NCI-H460 (cell line): ENCODE measurements around the gene CEMIP2. TPM values are rescaled to one million over a fixed set of nuclear protein-coding genes. Genes with fewer than 3 reads are reported as not detected.
"Not testable (repeated sequence)": the region's sequence is repeated elsewhere in the genome, so short reads cannot be mapped to it uniquely, and the experiment has no call there.

Experiments
- DNase-seq: peaks from one replicate; pipeline ENCODE4 v3.0.0-alpha.2; 2016; ENCODE audit warnings: low read depth; ENCODE audit errors: extremely low read depth
- total RNA-seq: library from RNA; depleted of rRNA; stranded (reverse); fragments of >200 nt; shearing (Covaris generic); gene quantifications from 2 replicates; pipeline ENCODE4 v1.2.3, GENCODE V29; 2014

CEMIP2 gene
- total RNA-seq, 1 experiment from 2014 or later: 22.1 TPM

- DNase-seq: no peak
Observed at GRCh38 chr9:71681708-71682272, 86.5 kb downstream of the CEMIP2 start.

GRCh38 chr9:71681104-71681707 is 87.1 kb downstream of the CEMIP2 start:
- no peak for DNase-seq

- DNase-seq: no peak
Observed at GRCh38 chr9:71680189-71680980, 87.9 kb downstream of the CEMIP2 start.

GRCh38 chr9:71678999-71679398 is 89.3 kb downstream of the CEMIP2 start:
- no peak for DNase-seq

- DNase-seq: no peak
Observed at GRCh38 chr9:71677209-71677608, 91.1 kb downstream of the CEMIP2 start.

- no peak for DNase-seq
Observed at GRCh38 chr9:71676460-71676859, 91.9 kb downstream of the CEMIP2 start.

GRCh38 chr9:71675857-71676165 is 92.5 kb downstream of the CEMIP2 start:
- no peak for DNase-seq

- no peak for DNase-seq
Observed at GRCh38 chr9:71675105-71675856, 93.0 kb downstream of the CEMIP2 start.

GRCh38 chr9:71672573-71672972 is 95.7 kb downstream of the CEMIP2 start:
- no peak for DNase-seq

- DNase-seq: no peak
Observed at GRCh38 chr9:71671289-71671688, 97.0 kb downstream of the CEMIP2 start.

GRCh38 chr9:71670121-71670520 is 98.2 kb downstream of the CEMIP2 start:
- no peak for DNase-seq

GRCh38 chr9:71669284-71669995 is 98.9 kb downstream of the CEMIP2 start:
- no peak for DNase-seq

- DNase-seq: no peak
Observed at GRCh38 chr9:71668717-71669116, 99.6 kb downstream of the CEMIP2 start.

- no peak for DNase-seq
Observed at GRCh38 chr9:71665247-71665646, 103.1 kb downstream of the CEMIP2 start.

GRCh38 chr9:71664566-71664965 is 103.7 kb downstream of the CEMIP2 start:
- no peak for DNase-seq

- no peak for DNase-seq
Observed at GRCh38 chr9:71663931-71664459, 104.3 kb downstream of the CEMIP2 start.

- DNase-seq: no peak
Observed at GRCh38 chr9:71663216-71663615, 105.1 kb downstream of the CEMIP2 start.

- DNase-seq: no peak
Observed at GRCh38 chr9:71662082-71662481, 106.2 kb downstream of the CEMIP2 start.

GRCh38 chr9:71657276-71657675 is 111.0 kb downstream of the CEMIP2 start:
- DNase-seq: not testable (repeated sequence)

- DNase-seq: no peak
Observed at GRCh38 chr9:71656496-71656895, 111.8 kb downstream of the CEMIP2 start.

GRCh38 chr9:71655778-71656177 is 112.5 kb downstream of the CEMIP2 start:
- no peak for DNase-seq
